ENCODE data around the gene TTC12. TPM values are rescaled to one million over a fixed set of nuclear protein-coding genes. Genes with fewer than 3 reads are reported as not detected.

TTC12 gene
- total and polyA plus RNA-seq, 2 of the 8 experiments (the other 6 are each of a cell fraction or from before 2014, with no cell fraction given): 4.7 to 9.0 TPM

DNA sequence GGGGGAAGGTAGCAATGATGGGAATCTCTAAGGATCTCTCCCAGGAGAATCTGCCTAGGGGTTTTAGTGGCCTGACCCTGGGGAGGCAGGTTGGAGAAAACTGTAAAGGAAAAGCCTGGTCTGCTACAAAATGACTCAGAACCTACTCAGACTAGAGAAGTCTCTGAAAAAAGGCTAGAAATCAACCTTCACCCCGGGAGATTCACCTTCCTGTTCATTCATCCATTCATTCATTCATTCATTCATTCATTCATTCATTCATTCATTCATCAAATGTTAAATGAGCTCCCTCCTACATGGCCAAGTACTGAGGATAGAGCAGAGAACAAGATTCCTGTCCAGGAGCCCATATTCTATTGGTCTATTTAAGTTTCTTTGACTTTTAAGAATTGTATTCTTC, 64.3 kb downstream of the TTC12 start (continued):
- TF ChIP-seq, protein P1, sequence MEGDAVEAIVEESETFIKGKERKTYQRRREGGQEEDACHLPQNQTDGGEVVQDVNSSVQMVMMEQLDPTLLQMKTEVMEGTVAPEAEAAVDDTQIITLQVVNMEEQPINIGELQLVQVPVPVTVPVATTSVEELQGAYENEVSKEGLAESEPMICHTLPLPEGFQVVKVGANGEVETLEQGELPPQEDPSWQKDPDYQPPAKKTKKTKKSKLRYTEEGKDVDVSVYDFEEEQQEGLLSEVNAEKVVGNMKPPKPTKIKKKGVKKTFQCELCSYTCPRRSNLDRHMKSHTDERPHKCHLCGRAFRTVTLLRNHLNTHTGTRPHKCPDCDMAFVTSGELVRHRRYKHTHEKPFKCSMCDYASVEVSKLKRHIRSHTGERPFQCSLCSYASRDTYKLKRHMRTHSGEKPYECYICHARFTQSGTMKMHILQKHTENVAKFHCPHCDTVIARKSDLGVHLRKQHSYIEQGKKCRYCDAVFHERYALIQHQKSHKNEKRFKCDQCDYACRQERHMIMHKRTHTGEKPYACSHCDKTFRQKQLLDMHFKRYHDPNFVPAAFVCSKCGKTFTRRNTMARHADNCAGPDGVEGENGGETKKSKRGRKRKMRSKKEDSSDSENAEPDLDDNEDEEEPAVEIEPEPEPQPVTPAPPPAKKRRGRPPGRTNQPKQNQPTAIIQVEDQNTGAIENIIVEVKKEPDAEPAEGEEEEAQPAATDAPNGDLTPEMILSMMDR (IDR thresholded peaks at IDR 0.05; ENCODE audit: control extremely low read depth in 1 of 3, insufficient read depth in 1 of 3, low read depth in 1 of 3, low read length in 3 of 3): no peak
